Type B pancreatic cell (in vitro differentiated cells): ENCODE results near the gene MORF4L1. TPM values are rescaled to one million over a fixed set of nuclear protein-coding genes. Genes with fewer than 3 reads are reported as not detected.

Experiments used
- DNase-seq: peaks from one replicate; pipeline ENCODE4 v3.0.0; 2021; ENCODE audit warnings: mixed read lengths; ENCODE audit not compliant: unreplicated experiment; ENCODE audit errors: extremely low spot score
- H3K27ac Mint-ChIP-seq: 2 replicates; pipeline ENCODE4 v1.8.0; 2021; ENCODE audit warnings: mild to moderate bottlenecking, mixed read lengths
- H3K27me3 Mint-ChIP-seq: 2 replicates; pipeline ENCODE4 v1.8.0; 2021; ENCODE audit warnings: mixed read lengths
- H3K36me3 Mint-ChIP-seq: 2 replicates; pipeline ENCODE4 v1.8.0; 2021; ENCODE audit warnings: mixed read lengths
- H3K4me1 Mint-ChIP-seq: one replicate; pipeline ENCODE4 v1.8.0; 2021; ENCODE audit warnings: mixed read lengths; ENCODE audit not compliant: unreplicated experiment
- H3K4me3 Mint-ChIP-seq: 2 replicates; pipeline ENCODE4 v1.8.0; 2021; ENCODE audit warnings: mild to moderate bottlenecking, mixed read lengths
- H3K9me3 Mint-ChIP-seq: 2 replicates; pipeline ENCODE4 v1.8.0; 2021; ENCODE audit warnings: mixed read lengths
- CTCF ChIP-seq: fragments of 200-600 bp; sonication (generic); conservative IDR thresholded peaks from 2 replicates; pipeline ENCODE4 v1.5.0; 2021; ENCODE audit warnings: antibody characterized with exemption, mild to moderate bottlenecking
- total RNA-seq: library from RNA; stranded (reverse); gene quantifications from 2 replicates; pipeline ENCODE4 v1.2.1, GENCODE V29; 2021; ENCODE audit warnings: low replicate concordance

Gene MORF4L1
- total RNA-seq, 1 donor from 2014 or later = 372 TPM

- H3K27ac Mint-ChIP-seq = no peak overlapping the region
- no peaks in the 10 kb centered on the region for H3K4me1 Mint-ChIP-seq
- no peak for TF ChIP-seq CTCF
- H3K4me3 Mint-ChIP-seq = no peak overlapping the region
- H3K27me3 Mint-ChIP-seq = peaks cover 23% of the 10 kb centered on the region
- H3K36me3 Mint-ChIP-seq = peaks cover 3% of the 10 kb centered on the region
- no peak for DNase-seq
- no peaks in the 10 kb centered on the region for H3K9me3 Mint-ChIP-seq
These were observed 70.1 kb downstream of the MORF4L1 start for GRCh38 chr15:78942741-78943140.

- Mint-ChIP-seq H3K4me3 (peak overlapping the region; percentile 84), H3K27ac (peak overlapping the region; percentile 63), H3K9me3 (no peaks in the 10 kb centered on the region), H3K36me3 (no peaks in the 10 kb centered on the region), H3K4me1 (no peaks in the 10 kb centered on the region), H3K27me3 (peaks cover 23% of the 10 kb centered on the region)
- no peak for DNase-seq
- TF ChIP-seq CTCF = no peak
These were observed 71.0 kb downstream of the MORF4L1 start for GRCh38 chr15:78943692-78944091.

GRCh38 chr15:78944202-78944625 is 71.5 kb downstream of the MORF4L1 start:
- H3K4me1 Mint-ChIP-seq = no peaks in the 10 kb centered on the region
- TF ChIP-seq CTCF = no peak
- no peaks in the 10 kb centered on the region for H3K9me3 Mint-ChIP-seq
- peak overlapping the region; percentile 84 for H3K4me3 Mint-ChIP-seq
- H3K27ac Mint-ChIP-seq = peak overlapping the region; percentile 77
- H3K36me3 Mint-ChIP-seq = no peaks in the 10 kb centered on the region
- peaks cover 23% of the 10 kb centered on the region for H3K27me3 Mint-ChIP-seq
- no peak for DNase-seq

GRCh38 chr15:78944669-78945407 is 72.1 kb downstream of the MORF4L1 start, which contains the start of gene CTSH:
CTSH (minus strand) TSS chr15:78945046; CDS start chr15:78944981, 65 bp downstream.
- no peaks in the 10 kb centered on the region for H3K9me3 Mint-ChIP-seq
- peak within 1 kb of the TSS; percentile 84 for H3K4me3 Mint-ChIP-seq
- H3K27me3 Mint-ChIP-seq = peaks cover 23% of the 10 kb centered on the region
- H3K36me3 Mint-ChIP-seq = no peaks in the 10 kb centered on the region
- H3K27ac Mint-ChIP-seq = peak within 1 kb of the TSS; percentile 77
- DNase-seq = peak; percentile 84
- TF ChIP-seq CTCF = no peak
- peaks cover 3% of the 10 kb centered on the region for H3K4me1 Mint-ChIP-seq

GRCh38 chr15:78946493-78946892 is 73.8 kb downstream of the MORF4L1 start:
- Mint-ChIP-seq H3K4me3 (peak overlapping the region; percentile 71), H3K36me3 (no peaks in the 10 kb centered on the region), H3K27ac (no peak overlapping the region), H3K9me3 (no peaks in the 10 kb centered on the region), H3K4me1 (peaks cover 5% of the 10 kb centered on the region), H3K27me3 (peaks cover 23% of the 10 kb centered on the region)
- no peak for TF ChIP-seq CTCF
- no peak for DNase-seq
